GM18520 (cell line): ENCODE measurements around the gene GLI2.

Experiments used
- ATAC-seq: cut with Tn5 transposase; IDR thresholded peaks from one replicate; pipeline ENCODE4 v1.9.1; 2021; ENCODE audit not compliant: unreplicated experiment

GLI2 gene

GRCh38 chr2:120711694-120712093 lies 24.0 kb upstream of the GLI2 start:
- ATAC-seq, result no peak

GRCh38 chr2:120712180-120712681 lies 23.4 kb upstream of the GLI2 start:
- no peak for ATAC-seq

- no peak for ATAC-seq
Observed at GRCh38 chr2:120715353-120715752, 20.3 kb upstream of the GLI2 start.

- ATAC-seq, result no peak
Observed at GRCh38 chr2:120715941-120716340, 19.7 kb upstream of the GLI2 start.

GRCh38 chr2:120716641-120717585 lies 18.8 kb upstream of the GLI2 start:
- no peak for ATAC-seq

- no peak for ATAC-seq
Observed at GRCh38 chr2:120719491-120719890, 16.2 kb upstream of the GLI2 start.

GRCh38 chr2:120720231-120720630 lies 15.4 kb upstream of the GLI2 start:
- ATAC-seq, result no peak

GRCh38 chr2:120720746-120721375 lies 14.8 kb upstream of the GLI2 start:
- ATAC-seq, result no peak

GRCh38 chr2:120722246-120722567 lies 13.5 kb upstream of the GLI2 start:
- ATAC-seq, result no peak

GRCh38 chr2:120722568-120723421 lies 12.9 kb upstream of the GLI2 start:
- no peak for ATAC-seq

GRCh38 chr2:120726245-120726644 lies 9.4 kb upstream of the GLI2 start:
- no peak for ATAC-seq

- no peak for ATAC-seq
Observed at GRCh38 chr2:120729406-120730399, 6.0 kb upstream of the GLI2 start.

- ATAC-seq, result no peak
Observed at GRCh38 chr2:120731175-120731574, 4.5 kb upstream of the GLI2 start.

GRCh38 chr2:120732506-120733237 lies 3.0 kb upstream of the GLI2 start:
- no peak for ATAC-seq

GRCh38 chr2:120733238-120733932 lies 2.3 kb upstream of the GLI2 start:
- ATAC-seq, result no peak

GRCh38 chr2:120734930-120735651 lies 577 bp upstream of the GLI2 start:
- ATAC-seq, result no peak

GRCh38 chr2:120736202-120736623 lies 545 bp downstream of the GLI2 start:
- no peak for ATAC-seq
